Stimulated activated CD4-positive, alpha-beta T cell treated with anti-CD3 and anti-CD28 coated beads, Interleukin-12 subunit alpha, Interleukin-12 subunit beta, amount 100 ng/mL, for 24 hours (primary cell): ENCODE data around the gene ALLC.
"Not testable (repeated sequence)": the region's sequence is repeated elsewhere in the genome, so short reads cannot be mapped to it uniquely, and the experiment has no call there.

Experiments used
- DNase-seq, 2 experiments: peaks; one replicate each; pipeline ENCODE4 v3.0.0-alpha.2; 2020; ENCODE audit warnings: low read depth in 2 of 2

The ALLC gene

GRCh38 chr2:3626118-3626811 is 31.7 kb upstream of the ALLC start:
- DNase-seq: no peak

- DNase-seq: no peak
Observed at GRCh38 chr2:3626812-3627499, 31.0 kb upstream of the ALLC start.

GRCh38 chr2:3627500-3628100 is 30.4 kb upstream of the ALLC start:
- no peak for DNase-seq

DNA sequence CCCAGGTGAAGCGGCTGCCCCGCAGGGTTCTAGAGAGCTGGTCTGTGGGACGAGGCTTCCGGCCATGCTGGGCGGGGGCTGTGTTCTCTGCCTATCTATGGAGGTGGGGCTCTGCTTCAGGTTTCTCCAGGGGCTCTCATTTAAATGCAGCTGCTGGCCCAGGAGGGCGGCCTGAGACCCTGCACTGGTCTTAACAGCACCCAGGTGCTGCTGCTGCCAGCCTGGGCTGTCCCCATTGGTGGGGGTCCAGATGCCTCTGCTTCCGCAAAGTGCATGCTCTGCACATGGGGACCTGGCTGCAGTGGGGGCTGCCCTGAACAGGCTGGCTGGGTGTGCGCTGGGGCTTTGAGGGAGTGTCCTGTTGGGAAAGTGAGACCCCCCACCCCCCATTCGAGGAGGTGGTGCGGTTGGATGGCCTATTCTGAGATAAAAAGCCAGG is 29.7 kb upstream of the ALLC start:
- DNase-seq: no peak

DNA sequence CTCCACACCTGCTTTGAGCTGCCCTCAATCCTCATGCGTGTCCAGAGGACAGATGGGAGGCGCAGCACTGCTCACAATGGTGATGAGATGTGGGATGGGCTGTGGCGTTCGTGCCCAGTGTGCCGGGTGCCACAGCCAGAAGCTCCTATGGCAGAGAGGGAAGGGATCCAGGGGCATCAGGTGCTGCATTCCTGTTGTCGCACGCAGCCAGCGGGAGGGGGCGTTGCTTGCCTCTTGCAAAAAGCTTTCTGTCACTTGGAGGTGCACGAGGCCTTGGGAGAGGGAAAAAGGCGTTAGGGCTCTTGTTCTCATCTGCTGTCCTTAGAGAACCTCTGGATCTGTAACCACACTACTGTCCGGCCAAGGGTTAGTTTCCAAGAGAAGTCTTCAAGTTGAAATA is 29.2 kb upstream of the ALLC start:
- DNase-seq: no peak

DNA sequence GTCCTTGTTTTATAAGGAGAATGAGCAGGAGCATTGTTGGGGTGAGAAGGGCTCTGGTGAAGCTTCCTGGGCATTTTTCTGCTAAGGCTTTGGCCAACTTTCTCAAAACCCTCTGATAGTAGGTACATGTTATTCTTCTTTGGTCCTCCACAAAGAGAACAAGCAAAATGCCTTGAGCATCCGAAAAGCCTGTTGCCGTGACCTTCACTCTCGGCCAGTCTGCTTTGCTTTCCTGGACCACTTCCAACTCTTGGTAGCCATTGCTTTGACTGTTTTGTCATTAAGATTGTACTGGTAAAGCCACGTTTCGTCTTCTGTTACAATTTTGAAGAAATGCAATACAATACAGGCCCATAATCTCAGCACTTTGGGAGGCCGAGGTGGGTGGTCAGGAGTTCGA is 27.4 kb upstream of the ALLC start:
- DNase-seq: no peak

DNA sequence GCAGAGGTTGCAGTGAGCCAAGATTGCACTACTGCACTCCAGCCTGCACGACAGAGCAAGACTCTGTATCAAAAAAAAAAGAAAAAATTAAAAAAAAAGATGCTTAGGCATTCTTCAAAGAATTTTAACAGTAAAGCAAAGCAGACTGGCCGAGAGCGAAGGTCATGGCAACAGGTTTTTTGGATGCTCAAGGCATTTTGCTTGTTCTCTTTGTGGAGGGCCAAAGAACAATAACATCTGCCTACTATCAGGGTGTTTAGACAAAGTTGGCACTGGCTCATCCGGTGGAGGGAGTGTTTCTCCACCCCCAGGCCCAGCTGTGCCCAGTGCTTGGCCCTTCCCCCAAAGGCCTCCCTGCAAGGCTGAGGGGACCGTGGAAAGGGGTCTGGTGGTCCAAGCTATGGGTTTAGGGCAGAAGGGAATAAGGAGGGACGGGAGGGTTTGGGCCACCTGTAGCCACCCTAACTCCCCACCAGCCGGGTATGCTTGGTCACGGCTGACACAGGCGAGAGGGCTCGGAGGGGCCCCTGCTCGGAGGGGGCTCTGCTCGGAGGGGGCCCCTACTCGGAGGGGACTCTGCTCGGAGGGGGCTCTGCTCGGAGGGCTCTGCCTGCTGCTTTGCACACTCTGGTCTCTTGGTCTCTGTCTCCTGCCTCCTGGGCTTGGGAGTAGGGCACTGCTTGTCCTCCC is 26.7 kb upstream of the ALLC start:
- DNase-seq: no peak

- DNase-seq: no peak
Observed at GRCh38 chr2:3631851-3632659, 25.9 kb upstream of the ALLC start.

- no peak for DNase-seq
Observed at GRCh38 chr2:3633089-3633981, 24.7 kb upstream of the ALLC start.

DNA sequence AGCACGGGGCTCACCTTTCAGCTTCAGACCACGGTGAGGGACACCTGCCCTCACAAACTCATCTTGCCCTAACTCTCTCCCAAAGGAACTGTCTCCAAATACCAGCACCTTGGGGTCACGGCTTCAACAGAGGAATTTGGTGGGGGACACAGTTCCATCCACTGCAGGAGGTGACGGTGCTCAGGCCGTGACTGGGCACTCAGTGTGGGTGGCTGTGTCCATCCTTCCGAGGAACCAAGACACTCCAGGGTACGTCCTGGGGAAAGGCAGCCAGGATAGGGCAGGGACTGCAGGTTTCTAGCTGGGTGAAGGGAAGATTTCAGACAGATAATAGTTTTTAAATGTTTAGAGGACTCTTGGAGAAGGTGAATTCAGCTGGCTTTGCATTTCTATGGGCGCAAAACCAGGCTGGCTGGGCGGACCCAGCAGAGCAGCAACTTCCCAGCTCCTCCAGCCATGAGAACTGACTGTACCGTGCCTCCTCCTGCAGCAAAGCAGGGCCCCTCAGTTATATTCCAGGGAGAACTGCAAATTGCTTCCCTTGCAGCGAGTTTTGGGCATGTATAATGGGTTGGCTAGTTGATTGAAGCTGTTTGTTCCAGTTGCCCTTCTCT is 23.9 kb upstream of the ALLC start:
- no peak for DNase-seq

- DNase-seq: no peak
Observed at GRCh38 chr2:3634596-3635121, 23.3 kb upstream of the ALLC start.

GRCh38 chr2:3635171-3635974 is 22.6 kb upstream of the ALLC start:
- no peak for DNase-seq

DNA sequence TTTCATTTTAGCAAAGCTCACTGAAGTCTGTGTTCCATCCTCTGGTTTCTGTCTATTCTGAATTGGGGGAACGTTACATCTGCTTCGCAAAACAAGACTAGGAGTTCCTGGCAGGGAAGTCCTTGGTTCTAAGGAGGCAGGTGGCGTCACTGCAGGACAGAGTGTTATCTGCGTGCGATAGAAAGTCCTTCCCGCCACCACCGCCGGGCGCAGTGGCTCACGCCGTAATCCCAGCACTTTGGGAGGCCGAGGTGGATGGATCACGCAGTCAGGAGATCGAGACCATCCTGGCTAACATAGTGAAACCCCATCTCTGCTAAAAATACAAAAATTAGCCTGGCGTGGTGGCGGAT is 22.0 kb upstream of the ALLC start:
- DNase-seq: not testable (repeated sequence)

DNA sequence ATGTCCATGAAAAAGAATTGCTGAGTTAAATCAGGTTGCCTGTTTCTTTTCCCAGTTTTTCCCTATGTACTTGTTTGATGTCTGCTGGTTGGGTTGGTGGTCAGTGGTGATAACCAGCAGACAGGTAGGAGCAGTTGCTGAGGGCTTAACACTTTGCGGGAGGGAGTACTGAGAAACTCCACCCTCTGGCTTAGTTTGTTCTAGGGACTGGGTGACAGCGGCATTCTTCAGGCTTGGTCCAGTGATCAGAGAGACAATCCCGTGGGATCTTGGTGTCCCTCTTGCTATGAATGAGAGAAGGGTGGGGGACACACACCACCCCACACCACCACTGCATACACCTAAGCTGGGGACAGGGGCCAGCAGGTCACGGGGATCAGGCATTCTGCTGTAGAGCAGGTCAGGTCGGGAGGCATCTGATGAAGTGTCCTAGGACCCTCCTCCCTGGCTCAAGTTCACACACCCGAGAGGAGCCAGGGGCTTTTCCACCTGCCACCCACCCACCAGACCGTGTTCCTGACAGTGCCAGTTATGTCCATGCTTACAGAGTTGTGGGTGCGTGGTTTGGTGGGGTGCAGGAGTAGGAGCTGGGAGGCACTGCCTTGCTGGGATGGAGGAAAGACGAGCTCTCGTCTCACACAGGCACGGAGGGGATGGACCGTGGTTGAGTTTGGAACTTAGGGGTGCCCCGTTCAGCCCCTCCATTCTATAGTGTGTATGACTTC is 21.3 kb upstream of the ALLC start:
- DNase-seq: no peak

- DNase-seq: no peak
Observed at GRCh38 chr2:3637311-3637675, 20.7 kb upstream of the ALLC start.

GRCh38 chr2:3637692-3638455 is 20.1 kb upstream of the ALLC start:
- DNase-seq: no peak

GRCh38 chr2:3638456-3638810 is 19.6 kb upstream of the ALLC start:
- DNase-seq: no peak
